K562 (cell line): ENCODE data around the gene ANKRD13C. TPM values are rescaled to one million over a fixed set of nuclear protein-coding genes. Genes with fewer than 3 reads are reported as not detected.

Experiments used
- ASH1L ChIP-seq: fragments of 450-650 bp; IDR thresholded peaks from 2 replicates; pipeline ENCODE4 v1.6.1; 2018; ENCODE audit warnings: borderline replicate concordance, mild to moderate bottlenecking, low read depth; ENCODE audit not compliant: partially characterized antibody
- ATF3 ChIP-seq, 2 experiments: fragments of 450-650 bp in 1 of 2; sonication (generic) in 1 of 2; formaldehyde crosslinking in 1 of 2; IDR thresholded peaks in 1 of 2; conservative IDR thresholded peaks in 1 of 2; 2 replicates each; pipeline versions ENCODE4 v1.6.1 to v1.8.1; 2016 to 2023; ENCODE audit warnings: mild to moderate bottlenecking in 2 of 2, moderate library complexity in 2 of 2, inconsistent platforms in 1 of 2, missing genetic modification reagents in 1 of 2
- BCL6 ChIP-seq: fragments of 250-450 bp; sonication (Bioruptor Pico); IDR thresholded peaks from 2 replicates; pipeline ENCODE4 v1.4.0; 2020
- CHD4 ChIP-seq: fragments of 200-600 bp; sonication (generic); IDR thresholded peaks from 3 replicates; pipeline ENCODE4 v1.6.1; 2012; ENCODE audit warnings: low read depth, mild to moderate bottlenecking, mixed read lengths, low read length, inconsistent platforms; ENCODE audit not compliant: insufficient read depth, insufficient replicate concordance, poor library complexity, severe bottlenecking
- ELF1 ChIP-seq: fragments of 200-800 bp; sonication (Bioruptor generic); IDR thresholded peaks from 2 replicates; pipeline ENCODE4 v1.6.1; 2016; ENCODE audit warnings: missing genetic modification characterization, missing compliant biosample characterization
- FOXK1 ChIP-seq: sonication (generic); formaldehyde crosslinking; IDR thresholded peaks from 2 replicates; pipeline ENCODE4 v1.8.0; 2022; ENCODE audit warnings: missing genetic modification reagents, mild to moderate bottlenecking, borderline replicate concordance
- HDAC6 ChIP-seq: IDR thresholded peaks from 2 replicates; pipeline ENCODE4 v1.6.1; 2012; ENCODE audit warnings: low read depth, mild to moderate bottlenecking, control low read depth, inconsistent platforms, low read length, moderate library complexity
- HDAC8 ChIP-seq: fragments of 450-650 bp; IDR thresholded peaks from 2 replicates; pipeline ENCODE4 v1.6.1; 2016; ENCODE audit warnings: mild to moderate bottlenecking, missing genetic modification characterization, moderate library complexity, missing compliant biosample characterization
- KHSRP ChIP-seq: fragments of 450-650 bp; IDR thresholded peaks from 2 replicates; pipeline ENCODE4 v1.6.1; 2017
- MTA3 ChIP-seq: fragments of 450-650 bp; formaldehyde crosslinking; IDR thresholded peaks from 2 replicates; pipeline ENCODE4 v1.6.1; 2017; ENCODE audit warnings: mild to moderate bottlenecking, borderline replicate concordance
- MTF1 ChIP-seq: fragments of 250-450 bp; sonication (Bioruptor Pico); IDR thresholded peaks from 2 replicates; pipeline ENCODE4 v1.9.0; 2021; ENCODE audit warnings: moderate library complexity, mild to moderate bottlenecking, inconsistent platforms, borderline replicate concordance
- NR2C1 ChIP-seq, 2 experiments: fragments of 450-650 bp; IDR thresholded peaks; 2 replicates each; pipeline ENCODE4 v1.6.1; 2017; ENCODE audit warnings: mild to moderate bottlenecking in 2 of 2, antibody characterized with exemption in 1 of 2, inconsistent platforms in 1 of 2, missing compliant biosample characterization in 1 of 2, missing genetic modification characterization in 1 of 2
- RBM14 ChIP-seq: fragments of 200-400 bp; formaldehyde crosslinking; IDR thresholded peaks from 2 replicates; pipeline ENCODE4 v1.6.1; 2018; ENCODE audit warnings: low read depth, mild to moderate bottlenecking, low read length, moderate library complexity, borderline replicate concordance; ENCODE audit not compliant: insufficient read depth
- SIX5 ChIP-seq, 2 experiments: IDR thresholded peaks; 2 replicates each; pipeline ENCODE4 v1.6.1; 2011; ENCODE audit warnings: low read length in 2 of 2, borderline replicate concordance in 1 of 2, low read depth in 1 of 2, mild to moderate bottlenecking in 1 of 2, moderate library complexity in 1 of 2; ENCODE audit not compliant: insufficient read depth in 1 of 2
- SMAD1 ChIP-seq: fragments of 150-350 bp; IDR thresholded peaks from 2 replicates; pipeline ENCODE4 v1.6.1; 2014; ENCODE audit warnings: low read length, low read depth; ENCODE audit not compliant: partially characterized antibody
- SNRNP70 ChIP-seq: fragments of 200-400 bp; formaldehyde crosslinking; optimal IDR thresholded peaks from 2 replicates; pipeline ENCODE3; 2017; ENCODE audit warnings: low read depth, low read length
- YY1 ChIP-seq, 3 experiments: IDR thresholded peaks; 2 replicates each; pipeline ENCODE4 v1.6.1; 2011; ENCODE audit warnings: low read length in 2 of 3, mild to moderate bottlenecking in 2 of 3, moderate library complexity in 2 of 3, borderline replicate concordance in 1 of 3, control low read depth in 1 of 3, low read depth in 1 of 3; ENCODE audit not compliant: insufficient read depth in 3 of 3, insufficient replicate concordance in 2 of 3, control insufficient read depth in 1 of 3, insufficient read length in 1 of 3; ENCODE audit errors: extremely low read depth in 1 of 3
- ZEB2 ChIP-seq: fragments of 450-650 bp; IDR thresholded peaks from 2 replicates; pipeline ENCODE4 v1.6.1; 2016
- ZNF23 ChIP-seq: fragments of 250-450 bp; sonication (Bioruptor Pico); IDR thresholded peaks from 2 replicates; pipeline ENCODE4 v1.4.0; 2020; ENCODE audit warnings: mild to moderate bottlenecking
- ZNF586 ChIP-seq: fragments of 450-650 bp; formaldehyde crosslinking; conservative IDR thresholded peaks from 2 replicates; pipeline ENCODE4 v1.4.0; 2020; ENCODE audit warnings: mild to moderate bottlenecking, moderate library complexity
- polyA plus RNA-seq, 8 experiments: library from polyadenylated mRNA; depleted of rRNA in 4 of 8; stranded (reverse) in 5 of 8; unstranded in 3 of 8; fragments of >200 nt; fragmentation: Nextera tagmentation in 2 of 8; fragmentation: Illumina TruSeq in 1 of 8; extraction: Ambion mirVana in 2 of 8; extraction: Trizol in 1 of 8; gene quantifications; 2 replicates each; pipeline versions ENCODE4 v1.2.1 to v1.2.3, GENCODE V29; 2011 to 2014; ENCODE audit warnings: inconsistent platforms in 1 of 8, missing spikeins in 1 of 8
- total RNA-seq, 7 experiments: library from RNA; depleted of rRNA in 6 of 7; stranded (reverse); fragments of >200 nt in 6 of 7; fragmentation: Illumina TruSeq in 2 of 7; extraction: Trizol in 2 of 7; gene quantifications; 2 replicates each; pipeline versions ENCODE4 v1.2.1 to v1.2.3, GENCODE V29; 2011 to 2021; ENCODE audit warnings: low replicate concordance in 1 of 7
- TF ChIP-seq, protein P1 (sequence below): IDR thresholded peaks from 2 replicates; pipeline ENCODE4 v1.6.1; 2011; ENCODE audit warnings: borderline replicate concordance, low read depth, mild to moderate bottlenecking, moderate library complexity, low read length; ENCODE audit not compliant: insufficient read depth, poor library complexity, severe bottlenecking
- TF ChIP-seq, protein P2 (sequence below): fragments of 450-650 bp; IDR thresholded peaks from 2 replicates; pipeline ENCODE4 v1.6.1; 2016; ENCODE audit warnings: low read depth, mild to moderate bottlenecking, moderate library complexity

ANKRD13C gene
- total and polyA plus RNA-seq, 9 of the 15 experiments (the other 6 are each of a cell fraction or from before 2014, with no cell fraction given): 3.4 to 22.8 (median 12.5) TPM

GRCh38 chr1:70221238-70222121 lies 133.0 kb downstream of the ANKRD13C start, which contains the start of gene SRSF11 (continued):
- TF ChIP-seq, protein P1, sequence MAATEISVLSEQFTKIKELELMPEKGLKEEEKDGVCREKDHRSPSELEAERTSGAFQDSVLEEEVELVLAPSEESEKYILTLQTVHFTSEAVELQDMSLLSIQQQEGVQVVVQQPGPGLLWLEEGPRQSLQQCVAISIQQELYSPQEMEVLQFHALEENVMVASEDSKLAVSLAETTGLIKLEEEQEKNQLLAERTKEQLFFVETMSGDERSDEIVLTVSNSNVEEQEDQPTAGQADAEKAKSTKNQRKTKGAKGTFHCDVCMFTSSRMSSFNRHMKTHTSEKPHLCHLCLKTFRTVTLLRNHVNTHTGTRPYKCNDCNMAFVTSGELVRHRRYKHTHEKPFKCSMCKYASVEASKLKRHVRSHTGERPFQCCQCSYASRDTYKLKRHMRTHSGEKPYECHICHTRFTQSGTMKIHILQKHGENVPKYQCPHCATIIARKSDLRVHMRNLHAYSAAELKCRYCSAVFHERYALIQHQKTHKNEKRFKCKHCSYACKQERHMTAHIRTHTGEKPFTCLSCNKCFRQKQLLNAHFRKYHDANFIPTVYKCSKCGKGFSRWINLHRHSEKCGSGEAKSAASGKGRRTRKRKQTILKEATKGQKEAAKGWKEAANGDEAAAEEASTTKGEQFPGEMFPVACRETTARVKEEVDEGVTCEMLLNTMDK: no peak
- TF ChIP-seq ZEB2 (no peak), HDAC8 (tag) (no peak), BCL6 (no peak), ZNF586 (no peak), SNRNP70 (no peak), ATF3 (IDR thresholded peaks at IDR 0.05) (no peak), ATF3 (CRISPR knock-in tag; conservative IDR thresholded peaks at IDR 0.05) (no peak), SMAD1 (no peak), MTA3 (peak; percentile 84), ASH1L (no peak), ELF1 (no peak), CHD4 (no peak), SIX5 (IDR thresholded peaks at IDR 0.05; ENCODE audit: borderline replicate concordance in 1 of 2, insufficient read depth in 1 of 2, low read depth in 1 of 2, low read length in 2 of 2) (no peak), KHSRP (no peak), FOXK1 (CRISPR knock-in tag) (no peak), ZNF23 (CRISPR knock-in tag) (no peak), RBM14 (no peak), YY1 (IDR thresholded peaks at IDR 0.05; ENCODE audit: borderline replicate concordance in 1 of 3, control insufficient read depth in 1 of 3, extremely low read depth in 1 of 3, insufficient read depth in 3 of 3, insufficient read length in 1 of 3, insufficient replicate concordance in 2 of 3, low read depth in 1 of 3, low read length in 2 of 3) (peak in 2 of 3 experiments; percentile 51 to 68), NR2C1 (IDR thresholded peaks at IDR 0.05) (no peak), NR2C1 (tag; IDR thresholded peaks at IDR 0.05) (no peak), HDAC6 (no peak), MTF1 (CRISPR knock-in tag) (no peak)
- TF ChIP-seq, protein P2, sequence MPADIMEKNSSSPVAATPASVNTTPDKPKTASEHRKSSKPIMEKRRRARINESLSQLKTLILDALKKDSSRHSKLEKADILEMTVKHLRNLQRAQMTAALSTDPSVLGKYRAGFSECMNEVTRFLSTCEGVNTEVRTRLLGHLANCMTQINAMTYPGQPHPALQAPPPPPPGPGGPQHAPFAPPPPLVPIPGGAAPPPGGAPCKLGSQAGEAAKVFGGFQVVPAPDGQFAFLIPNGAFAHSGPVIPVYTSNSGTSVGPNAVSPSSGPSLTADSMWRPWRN: peak; percentile 53; the same call in 1 of the 2 replicates
